Measurements from ENCODE around the gene DICER1. TPM values are rescaled to one million over a fixed set of nuclear protein-coding genes. Genes with fewer than 3 reads are reported as not detected.

Gene DICER1
- polyA plus RNA-seq, 1 donor (not counting 4 experiments of a cell fraction or from before 2014, with no cell fraction given) = 31.6 TPM

DNA sequence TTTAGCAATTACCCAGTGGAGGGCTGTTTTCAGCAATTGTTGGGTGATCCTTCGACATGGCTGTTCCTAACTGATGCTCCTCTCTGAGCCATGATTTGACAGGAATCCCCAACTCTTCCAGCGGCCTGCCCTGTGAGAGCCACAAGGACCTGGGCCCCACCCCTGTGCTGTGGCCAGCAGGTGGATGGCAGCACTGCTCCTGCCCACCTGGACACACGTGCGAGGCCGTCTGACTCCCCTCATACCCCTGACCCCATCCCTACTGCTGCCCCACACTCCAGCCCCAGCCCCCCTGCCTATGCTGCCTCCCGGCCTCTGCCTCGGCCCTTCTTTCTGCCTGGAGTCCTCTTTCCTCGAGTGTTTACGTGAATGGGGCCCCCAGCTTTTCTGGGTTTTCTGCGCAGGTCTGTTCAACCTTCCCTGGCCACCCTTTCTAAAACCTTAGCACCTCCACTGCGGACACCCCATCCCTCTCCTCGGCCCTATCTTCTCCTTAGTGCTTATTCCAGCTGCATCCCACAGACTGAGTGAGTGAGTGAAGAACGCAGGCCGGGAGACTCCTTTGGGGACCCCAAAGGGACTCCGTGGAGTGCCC lies 111.4 kb downstream of the DICER1 start:
- Histone ChIP-seq H3K27ac (ENCODE audit: control insufficient read depth, insufficient read depth, low read length) (no peak overlapping the region), H3K27me3 (ENCODE audit: control insufficient read depth, extremely low read depth, insufficient read depth, low read length) (no peaks in the 10 kb centered on the region), H3K9me1 (ENCODE audit: control insufficient read depth, extremely low read depth, insufficient read depth, low read length) (no peaks in the 10 kb centered on the region), H3K79me2 (ENCODE audit: control insufficient read depth, insufficient read depth, low read length) (no peaks in the 10 kb centered on the region), H3K36me3 (ENCODE audit: control insufficient read depth in 2 of 2, extremely low read depth in 1 of 2, insufficient read depth in 2 of 2, low read length in 2 of 2) (no peaks in the 10 kb centered on the region), H3K4me3 (ENCODE audit: control insufficient read depth in 2 of 3, extremely low read depth in 1 of 3, insufficient read depth in 2 of 3, low read depth in 1 of 3, low read length in 3 of 3) (no peak overlapping the region), H4K20me1 (ENCODE audit: control insufficient read depth, extremely low read depth, insufficient read depth, low read length) (no peaks in the 10 kb centered on the region), H3K9ac (ENCODE audit: control insufficient read depth, extremely low read depth, insufficient read depth, low read length) (no peak overlapping the region), H2AFZ (ENCODE audit: control insufficient read depth, low read length) (no peak overlapping the region), H3K4me1 (ENCODE audit: control insufficient read depth, extremely low read depth, insufficient read depth, low read length) (no peaks in the 10 kb centered on the region), H3K9me3 (ENCODE audit: control insufficient read depth, low read depth, low read length) (no peaks in the 10 kb centered on the region), H3K4me2 (ENCODE audit: control insufficient read depth, extremely low read depth, insufficient read depth, low read depth, low read length) (no peak overlapping the region)
- FAIRE-seq (no peak), DNase-seq (ENCODE audit: low read depth, low spot score) (no peak)
- no peak for TF ChIP-seq EZH2 (IDR thresholded peaks at IDR 0.05; ENCODE audit: low read length)
- TF ChIP-seq, protein P1, sequence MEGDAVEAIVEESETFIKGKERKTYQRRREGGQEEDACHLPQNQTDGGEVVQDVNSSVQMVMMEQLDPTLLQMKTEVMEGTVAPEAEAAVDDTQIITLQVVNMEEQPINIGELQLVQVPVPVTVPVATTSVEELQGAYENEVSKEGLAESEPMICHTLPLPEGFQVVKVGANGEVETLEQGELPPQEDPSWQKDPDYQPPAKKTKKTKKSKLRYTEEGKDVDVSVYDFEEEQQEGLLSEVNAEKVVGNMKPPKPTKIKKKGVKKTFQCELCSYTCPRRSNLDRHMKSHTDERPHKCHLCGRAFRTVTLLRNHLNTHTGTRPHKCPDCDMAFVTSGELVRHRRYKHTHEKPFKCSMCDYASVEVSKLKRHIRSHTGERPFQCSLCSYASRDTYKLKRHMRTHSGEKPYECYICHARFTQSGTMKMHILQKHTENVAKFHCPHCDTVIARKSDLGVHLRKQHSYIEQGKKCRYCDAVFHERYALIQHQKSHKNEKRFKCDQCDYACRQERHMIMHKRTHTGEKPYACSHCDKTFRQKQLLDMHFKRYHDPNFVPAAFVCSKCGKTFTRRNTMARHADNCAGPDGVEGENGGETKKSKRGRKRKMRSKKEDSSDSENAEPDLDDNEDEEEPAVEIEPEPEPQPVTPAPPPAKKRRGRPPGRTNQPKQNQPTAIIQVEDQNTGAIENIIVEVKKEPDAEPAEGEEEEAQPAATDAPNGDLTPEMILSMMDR (optimal IDR thresholded peaks at IDR 0.05 in 1 of 3, IDR thresholded peaks at IDR 0.05 in 1 of 3, conservative IDR thresholded peaks at IDR 0.05 in 1 of 3; ENCODE audit: extremely low read depth in 1 of 3, insufficient read depth in 2 of 3, low read length in 3 of 3) = no peak
- dilution Hi-C loops (cut with MboI; ENCODE audit: extremely low pct_ligation_motif_present, low sequenced_read_pairs) = no loop called here

DNA sequence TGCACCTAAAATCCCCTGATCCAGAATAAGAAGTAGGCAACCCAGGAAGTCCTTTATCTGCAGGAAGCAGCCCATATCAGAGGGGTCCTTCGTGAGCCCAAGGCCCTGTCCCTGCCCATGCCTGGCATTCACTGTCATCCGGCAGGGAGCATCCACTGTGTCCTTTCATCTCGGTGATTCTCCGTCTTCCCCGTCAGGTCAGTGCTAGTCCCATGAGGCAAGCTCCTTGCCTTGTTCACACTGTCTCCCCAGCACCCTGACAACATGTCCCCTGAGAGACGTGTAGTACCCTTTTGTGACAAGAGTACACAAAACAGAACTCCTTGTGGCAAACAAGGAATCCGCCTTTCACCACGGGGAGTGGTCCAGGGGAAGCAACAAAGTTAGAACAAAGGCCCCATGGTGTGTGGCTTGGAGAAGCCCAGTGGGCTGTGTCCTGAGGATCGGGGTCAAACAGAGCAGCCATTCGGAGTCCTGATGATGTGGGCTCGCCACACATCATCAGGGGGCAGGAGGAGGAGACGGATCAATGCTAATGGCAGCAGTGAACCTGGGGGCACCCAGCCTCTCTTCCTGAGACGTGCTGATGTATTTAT lies 112.1 kb downstream of the DICER1 start:
- TF ChIP-seq, protein P1 (optimal IDR thresholded peaks at IDR 0.05 in 1 of 3, IDR thresholded peaks at IDR 0.05 in 1 of 3, conservative IDR thresholded peaks at IDR 0.05 in 1 of 3; ENCODE audit: extremely low read depth in 1 of 3, insufficient read depth in 2 of 3, low read length in 3 of 3) = no peak
- no peak for TF ChIP-seq EZH2 (IDR thresholded peaks at IDR 0.05; ENCODE audit: low read length)

More for the DNA sequence above, 112.1 kb downstream of the DICER1 start:
- Histone ChIP-seq H4K20me1 (ENCODE audit: control insufficient read depth, extremely low read depth, insufficient read depth, low read length) (no peaks in the 10 kb centered on the region), H3K4me3 (ENCODE audit: control insufficient read depth in 2 of 3, extremely low read depth in 1 of 3, insufficient read depth in 2 of 3, low read depth in 1 of 3, low read length in 3 of 3) (no peak overlapping the region), H3K36me3 (ENCODE audit: control insufficient read depth in 2 of 2, extremely low read depth in 1 of 2, insufficient read depth in 2 of 2, low read length in 2 of 2) (no peaks in the 10 kb centered on the region), H3K9me1 (ENCODE audit: control insufficient read depth, extremely low read depth, insufficient read depth, low read length) (no peaks in the 10 kb centered on the region), H3K9ac (ENCODE audit: control insufficient read depth, extremely low read depth, insufficient read depth, low read length) (no peak overlapping the region), H3K4me1 (ENCODE audit: control insufficient read depth, extremely low read depth, insufficient read depth, low read length) (no peaks in the 10 kb centered on the region), H3K4me2 (ENCODE audit: control insufficient read depth, extremely low read depth, insufficient read depth, low read depth, low read length) (no peak overlapping the region), H3K79me2 (ENCODE audit: control insufficient read depth, insufficient read depth, low read length) (no peaks in the 10 kb centered on the region), H2AFZ (ENCODE audit: control insufficient read depth, low read length) (no peak overlapping the region), H3K27ac (ENCODE audit: control insufficient read depth, insufficient read depth, low read length) (no peak overlapping the region), H3K9me3 (ENCODE audit: control insufficient read depth, low read depth, low read length) (no peaks in the 10 kb centered on the region), H3K27me3 (ENCODE audit: control insufficient read depth, extremely low read depth, insufficient read depth, low read length) (no peaks in the 10 kb centered on the region)
- no peak for FAIRE-seq
- dilution Hi-C loops (cut with MboI; ENCODE audit: extremely low pct_ligation_motif_present, low sequenced_read_pairs) = no loop called here
- DNase-seq (ENCODE audit: low read depth, low spot score) = no peak
